PC-3 (cell line): ENCODE results near the gene AKAP5. TPM values are rescaled to one million over a fixed set of nuclear protein-coding genes. Genes with fewer than 3 reads are reported as not detected.
A peak's percentile ranks its signal among the peaks of the same experiment; 100 is the strongest.

Source experiments
- ATAC-seq: fragments of 200-7000 bp; cut with Tn5 transposase; 2 replicates; pipeline ENCODE4 v1.9.1; 2020; ENCODE audit warnings: mild to moderate bottlenecking, moderate library complexity
- BruUV-seq: library from RNA; stranded (reverse); fragments of 400-500 nt; replicated peaks from 2 replicates; lab custom pipeline; 2021; lab: Mats Ljungman, UMichigan
- CTCF ChIA-PET: fragments of 300-600 bp; sonication (Branson Sonifier 250); formaldehyde crosslinking; loops from one replicate; lab custom pipeline; 2022; ENCODE audit warnings: antibody characterized with exemption; lab: Charles Lee
- POLR2A ChIA-PET: fragments of 300-600 bp; sonication (Branson Sonifier 250); formaldehyde crosslinking; loops from one replicate; lab custom pipeline; 2022; ENCODE audit warnings: antibody characterized with exemption; ENCODE audit not compliant: unreplicated experiment; lab: Charles Lee
- DNase-seq: peaks from one replicate; pipeline ENCODE4 v3.0.0-alpha.2; 2015
- H2AFZ ChIP-seq: fragments of 300-600 bp; sonication (generic); 2 replicates; pipeline ENCODE4 v1.6.0; 2016; ENCODE audit warnings: antibody characterized with exemption, low read length
- H3F3A ChIP-seq: fragments of 300-600 bp; sonication (generic); one replicate; pipeline ENCODE4 v1.6.0; 2017; ENCODE audit warnings: antibody characterized with exemption, low read length, control low read depth, mild to moderate bottlenecking; ENCODE audit not compliant: unreplicated experiment
- H3K27ac ChIP-seq: fragments of 300-600 bp; sonication (generic); 2 replicates; pipeline ENCODE4 v1.5.1; 2016; ENCODE audit warnings: mild to moderate bottlenecking, low read length
- H3K27me3 ChIP-seq: fragments of 300-600 bp; sonication (generic); 2 replicates; pipeline ENCODE4 v1.6.1; 2016; ENCODE audit warnings: low read length, mixed read lengths
- H3K36me3 ChIP-seq: fragments of 300-600 bp; sonication (generic); 2 replicates; pipeline ENCODE4 v1.6.1; 2016; ENCODE audit warnings: low read depth, mixed run types, low read length, mixed read lengths
- H3K4me1 ChIP-seq: fragments of 300-600 bp; sonication (generic); 2 replicates; pipeline ENCODE4 v1.5.1; 2016; ENCODE audit warnings: low read length; ENCODE audit not compliant: insufficient read depth
- H3K4me2 ChIP-seq: fragments of 300-600 bp; sonication (generic); 2 replicates; pipeline ENCODE4 v1.6.0; 2016; ENCODE audit warnings: low read length
- H3K4me3 ChIP-seq: fragments of 300-600 bp; sonication (generic); 2 replicates; pipeline ENCODE4 v1.5.1; 2016; ENCODE audit warnings: mild to moderate bottlenecking, low read length, mixed read lengths
- H3K79me2 ChIP-seq: fragments of 300-600 bp; sonication (generic); 2 replicates; pipeline ENCODE4 v1.6.1; 2017; ENCODE audit warnings: low read length, mixed read lengths
- H3K9ac ChIP-seq: fragments of 300-600 bp; sonication (generic); 2 replicates; pipeline ENCODE4 v1.6.0; 2016; ENCODE audit warnings: mild to moderate bottlenecking, low read length
- H3K9me2 ChIP-seq: fragments of 300-600 bp; sonication (generic); replicated peaks from 2 replicates; pipeline ENCODE4 v1.6.1; 2016; ENCODE audit warnings: mixed run types, low read length, mixed read lengths
- H3K9me3 ChIP-seq: fragments of 300-600 bp; sonication (generic); 2 replicates; pipeline ENCODE4 v1.6.1; 2016; ENCODE audit warnings: low read length, mixed read lengths
- H4K20me1 ChIP-seq: fragments of 300-600 bp; sonication (generic); 2 replicates; pipeline ENCODE4 v1.6.1; 2016; ENCODE audit warnings: low read length, mixed read lengths
- EZH2 ChIP-seq: fragments of 300-600 bp; sonication (generic); IDR thresholded peaks from one replicate; pipeline ENCODE4 v1.6.1; 2017; ENCODE audit warnings: antibody characterized with exemption, mild to moderate bottlenecking, low read length; ENCODE audit not compliant: unreplicated experiment
- EZH2phosphoT487 ChIP-seq: fragments of 300-600 bp; sonication (generic); IDR thresholded peaks from 2 replicates; pipeline ENCODE4 v1.6.1; 2018; ENCODE audit warnings: mild to moderate bottlenecking, antibody characterized with exemption, low read length, borderline replicate concordance
- intact Hi-C: fragments of 100-400 bp; cut with micrococcal nuclease; formaldehyde crosslinking; loops from 2 replicates; pipeline ENCODE4 v1.9.0; 2023
- total RNA-seq: library from RNA; depleted of rRNA; stranded (reverse); fragments of >200 nt; gene quantifications from 2 replicates; pipeline ENCODE4 v1.2.3, GENCODE V29; 2014
- TF ChIP-seq, protein P1 (sequence below): fragments of 300-600 bp; sonication (generic); conservative IDR thresholded peaks from 2 replicates; pipeline ENCODE4 v1.5.1; 2017; ENCODE audit warnings: antibody characterized with exemption, low read depth, mild to moderate bottlenecking, low read length

The AKAP5 gene
- total RNA-seq, 1 experiment from 2014 or later: 0.58 TPM

DNA sequence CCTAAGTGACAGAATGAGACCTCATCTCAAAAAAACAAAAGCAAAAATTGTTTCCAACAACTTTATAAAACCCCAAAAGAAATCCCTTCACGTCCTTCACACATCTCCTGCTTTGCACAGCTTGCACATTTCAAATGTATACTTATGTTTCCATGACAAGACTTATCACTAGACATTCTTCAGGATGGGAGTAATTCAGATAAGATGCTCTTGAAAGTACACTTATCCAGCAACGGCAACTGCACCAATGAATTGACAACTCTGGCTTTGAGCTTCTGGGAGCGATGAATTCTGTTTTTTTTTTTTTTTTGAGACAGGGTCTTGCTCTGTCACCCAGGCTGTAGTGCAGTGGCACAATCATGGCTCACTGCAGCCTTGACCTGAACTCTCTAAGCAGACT lies 30.8 kb upstream of the AKAP5 start:
- H3K9me2 ChIP-seq: no peaks in the 10 kb centered on the region
- peaks cover 11% of the 10 kb centered on the region for H3K4me1 ChIP-seq
- no peaks in the 10 kb centered on the region for H3K9me3 ChIP-seq
- no peak overlapping the region for H3K9ac ChIP-seq
- DNase-seq (no peak), ATAC-seq (no peak)
- intact Hi-C loops: loop anchor here (5.0 kb wide), 1 partner anchor 92 kb away; no protein-coding TSS in a partner anchor
- no peaks in the 10 kb centered on the region for H3K27me3 ChIP-seq
- TF ChIP-seq EZH2: no peak
- TF ChIP-seq, protein P1, sequence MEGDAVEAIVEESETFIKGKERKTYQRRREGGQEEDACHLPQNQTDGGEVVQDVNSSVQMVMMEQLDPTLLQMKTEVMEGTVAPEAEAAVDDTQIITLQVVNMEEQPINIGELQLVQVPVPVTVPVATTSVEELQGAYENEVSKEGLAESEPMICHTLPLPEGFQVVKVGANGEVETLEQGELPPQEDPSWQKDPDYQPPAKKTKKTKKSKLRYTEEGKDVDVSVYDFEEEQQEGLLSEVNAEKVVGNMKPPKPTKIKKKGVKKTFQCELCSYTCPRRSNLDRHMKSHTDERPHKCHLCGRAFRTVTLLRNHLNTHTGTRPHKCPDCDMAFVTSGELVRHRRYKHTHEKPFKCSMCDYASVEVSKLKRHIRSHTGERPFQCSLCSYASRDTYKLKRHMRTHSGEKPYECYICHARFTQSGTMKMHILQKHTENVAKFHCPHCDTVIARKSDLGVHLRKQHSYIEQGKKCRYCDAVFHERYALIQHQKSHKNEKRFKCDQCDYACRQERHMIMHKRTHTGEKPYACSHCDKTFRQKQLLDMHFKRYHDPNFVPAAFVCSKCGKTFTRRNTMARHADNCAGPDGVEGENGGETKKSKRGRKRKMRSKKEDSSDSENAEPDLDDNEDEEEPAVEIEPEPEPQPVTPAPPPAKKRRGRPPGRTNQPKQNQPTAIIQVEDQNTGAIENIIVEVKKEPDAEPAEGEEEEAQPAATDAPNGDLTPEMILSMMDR: no peak
- no peak for TF ChIP-seq EZH2phosphoT487
- ChIA-PET POLR2A (interaction anchor here (0.5 to 0.6 kb wide), 2 partner anchors 63 to 118 kb away, joined by 4 to 13 read pairs; no protein-coding TSS in a partner anchor), CTCF (interaction anchor here (0.6 kb wide), 1 partner anchor 91 kb away, joined by 4 read pairs; no protein-coding TSS in a partner anchor)
- no peak overlapping the region for H3K4me2 ChIP-seq
- no TSS peak for BruUV-seq
- H4K20me1 ChIP-seq: no peaks in the 10 kb centered on the region
- H3F3A ChIP-seq: no peaks in the 10 kb centered on the region
- H3K4me3 ChIP-seq: no peak overlapping the region
- H3K79me2 ChIP-seq: no peaks in the 10 kb centered on the region
- H2AFZ ChIP-seq: no peak overlapping the region
- H3K36me3 ChIP-seq: peaks cover 57% of the 10 kb centered on the region
- H3K27ac ChIP-seq: no peak overlapping the region

GRCh38 chr14:64438181-64438841 lies 27.0 kb upstream of the AKAP5 start:
- H4K20me1 ChIP-seq: no peaks in the 10 kb centered on the region
- CTCF ChIA-PET: interaction anchor here (0.6 kb wide), 1 partner anchor 21 kb away, joined by 3 read pairs; no protein-coding TSS in a partner anchor
- H3K27ac ChIP-seq: no peak overlapping the region
- POLR2A ChIA-PET: interaction anchor here (0.5 kb wide), 1 partner anchor 50 kb away, joined by 6 read pairs; the partner anchor contains the start of gene MTHFD1
- peaks cover 50% of the 10 kb centered on the region for H3K36me3 ChIP-seq
- H3K4me1 ChIP-seq: peaks cover 11% of the 10 kb centered on the region
- BruUV-seq: no TSS peak
- ATAC-seq (peak; percentile 81), DNase-seq (peak; percentile 39)
- H3K4me2 ChIP-seq: no peak overlapping the region
- no peaks in the 10 kb centered on the region for H3F3A ChIP-seq
- no peaks in the 10 kb centered on the region for H3K27me3 ChIP-seq
- TF ChIP-seq EZH2phosphoT487 (no peak), EZH2 (no peak)
- TF ChIP-seq, protein P1: no peak
- H3K9me3 ChIP-seq: no peaks in the 10 kb centered on the region
- H2AFZ ChIP-seq: no peak overlapping the region
- H3K4me3 ChIP-seq: no peak overlapping the region
- H3K9me2 ChIP-seq: no peaks in the 10 kb centered on the region
- intact Hi-C loops: no loop called here
- no peak overlapping the region for H3K9ac ChIP-seq
- H3K79me2 ChIP-seq: no peaks in the 10 kb centered on the region

DNA sequence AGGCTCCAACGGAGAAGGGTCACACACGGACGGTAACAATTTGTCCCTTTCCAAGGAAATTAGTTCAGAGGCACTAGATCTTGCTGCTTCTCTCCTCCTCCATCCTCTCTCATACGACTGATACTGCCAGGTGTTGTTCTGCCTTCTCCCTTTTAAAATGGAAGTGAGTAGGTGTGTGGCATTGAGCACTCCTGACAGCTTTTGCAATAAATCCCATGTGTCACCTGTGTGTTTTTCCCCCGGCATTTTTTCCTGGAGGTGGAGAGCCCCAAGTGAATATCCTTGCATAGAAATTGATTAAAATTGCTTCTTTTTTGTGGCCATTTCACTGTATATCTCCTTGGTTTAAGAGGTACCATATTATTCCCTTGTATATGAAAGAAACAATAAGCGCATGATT lies 26.2 kb upstream of the AKAP5 start:
- ATAC-seq (no peak), DNase-seq (no peak)
- no peaks in the 10 kb centered on the region for H3K27me3 ChIP-seq
- intact Hi-C loops: no loop called here
- no peaks in the 10 kb centered on the region for H3K79me2 ChIP-seq
- H3K4me2 ChIP-seq: no peak overlapping the region
- no peak overlapping the region for H3K9ac ChIP-seq
- POLR2A ChIA-PET: no interaction called here
- no peaks in the 10 kb centered on the region for H3K9me3 ChIP-seq
- H3K27ac ChIP-seq: no peak overlapping the region
- no peak for TF ChIP-seq EZH2phosphoT487
- TF ChIP-seq EZH2: no peak
- TF ChIP-seq, protein P1: no peak
- H3F3A ChIP-seq: no peaks in the 10 kb centered on the region
- H4K20me1 ChIP-seq: no peaks in the 10 kb centered on the region
- H3K4me1 ChIP-seq: peaks cover 11% of the 10 kb centered on the region
- peaks cover 55% of the 10 kb centered on the region for H3K36me3 ChIP-seq
- no peaks in the 10 kb centered on the region for H3K9me2 ChIP-seq
- BruUV-seq: no TSS peak
- H3K4me3 ChIP-seq: no peak overlapping the region
- CTCF ChIA-PET: interaction anchor here (0.6 kb wide), 1 partner anchor 8 kb away, joined by 13 read pairs; no protein-coding TSS in a partner anchor
- H2AFZ ChIP-seq: no peak overlapping the region
